NK-92 treated with Interleukin-12 subunit alpha and Interleukin-12 subunit beta, amount 100 ng/mL, for 24 hours (cell line): ENCODE measurements around the gene ZBTB3.
"Not testable (repeated sequence)": the region's sequence is repeated elsewhere in the genome, so short reads cannot be mapped to it uniquely, and the experiment has no call there.

Experiments
- DNase-seq: peaks from one replicate; lab custom pipeline; 2025; lab: John Stamatoyannopoulos, UW

The ZBTB3 gene

GRCh38 chr11:62716206-62716605 lies 37.8 kb downstream of the ZBTB3 start:
- DNase-seq, result no peak

- DNase-seq, result no peak
These were observed 38.5 kb downstream of the ZBTB3 start for GRCh38 chr11:62715150-62716130.

- DNase-seq, result no peak
These were observed 40.6 kb downstream of the ZBTB3 start for GRCh38 chr11:62713343-62713742.

GRCh38 chr11:62712861-62713260 lies 41.1 kb downstream of the ZBTB3 start:
- DNase-seq, result no peak

GRCh38 chr11:62712276-62712812 lies 41.6 kb downstream of the ZBTB3 start:
- no peak for DNase-seq

- DNase-seq, result no peak
These were observed 44.0 kb downstream of the ZBTB3 start for GRCh38 chr11:62710001-62710345.

- DNase-seq, result peak; percentile 90
These were observed 44.5 kb downstream of the ZBTB3 start for GRCh38 chr11:62709247-62710000.

- peak; percentile 17 for DNase-seq
These were observed 45.2 kb downstream of the ZBTB3 start for GRCh38 chr11:62708793-62709192.

GRCh38 chr11:62708392-62708791 lies 45.6 kb downstream of the ZBTB3 start:
- DNase-seq, result no peak

- no peak for DNase-seq
These were observed 46.6 kb downstream of the ZBTB3 start, which contains the start of the genes BSCL2 and GNG3 for GRCh38 chr11:62707277-62707861. BSCL2 (minus strand) TSS chr11:62707424; CDS start chr11:62707195, 229 bp downstream. GNG3 (plus strand) TSS chr11:62707676; CDS start chr11:62708296, 620 bp downstream.

- DNase-seq, result no peak
These were observed 47.1 kb downstream of the ZBTB3 start for GRCh38 chr11:62706850-62707247.

GRCh38 chr11:62705880-62706849 lies 47.8 kb downstream of the ZBTB3 start:
- peak; percentile 92 for DNase-seq

- no peak for DNase-seq
These were observed 48.5 kb downstream of the ZBTB3 start for GRCh38 chr11:62705413-62705812.

GRCh38 chr11:62703921-62704320 lies 50.0 kb downstream of the ZBTB3 start:
- DNase-seq, result not testable (repeated sequence)

- no peak for DNase-seq
These were observed 51.7 kb downstream of the ZBTB3 start for GRCh38 chr11:62702246-62702645.
